Gastroesophageal sphincter (tissue), 4 donors: ENCODE data around the gene KLF18. TPM values are rescaled to one million over a fixed set of nuclear protein-coding genes. Genes with fewer than 3 reads are reported as not detected.

Source experiments
- ATAC-seq: fragments of 150-250 bp; one replicate; pipeline ENCODE4 v1.9.1; 2016; ENCODE audit warnings: mild to moderate bottlenecking, moderate library complexity
- H3K27ac ChIP-seq, 4 donors: fragments of 200-600 bp; sonication (generic) in 3 of 4; 1 replicate in 3 of 4; 2 replicates in 1 of 4; pipeline ENCODE4 v1.5.1; 2016 to 2019
- H3K27me3 ChIP-seq: fragments of 200-600 bp; sonication (generic); one replicate; pipeline ENCODE4 v1.5.1; 2019
- H3K36me3 ChIP-seq, 2 donors: fragments of 200-600 bp; sonication (generic); one replicate each; pipeline ENCODE4 v1.5.1; 2019; ENCODE audit warnings: control low read depth in 1 of 2
- H3K4me1 ChIP-seq, 3 donors: fragments of 200-600 bp; sonication (generic); 1 replicate in 2 of 3; 2 replicates in 1 of 3; pipeline ENCODE4 v1.5.1; 2016 to 2019; ENCODE audit warnings: control low read depth in 2 of 3
- H3K4me3 ChIP-seq, 2 donors: fragments of 200-600 bp; sonication (generic); one replicate each; pipeline ENCODE4 v1.5.1; 2019; ENCODE audit warnings: mild to moderate bottlenecking in 1 of 2, moderate library complexity in 1 of 2
- H3K9me3 ChIP-seq, 3 donors: fragments of 200-600 bp; sonication (generic); one replicate each; pipeline ENCODE4 v1.5.1; 2017 to 2019; ENCODE audit warnings: control low read depth in 2 of 3
- EP300 ChIP-seq: sonication (generic); formaldehyde crosslinking; IDR thresholded peaks from one replicate; pipeline ENCODE4 v1.6.1; 2017; ENCODE audit warnings: antibody characterized with exemption, mild to moderate bottlenecking
- POLR2A ChIP-seq, 2 donors: fragments of 450-650 bp; IDR thresholded peaks; one replicate each; pipeline ENCODE4 v1.6.1; 2017; ENCODE audit warnings: antibody characterized with exemption in 2 of 2, mild to moderate bottlenecking in 2 of 2, moderate library complexity in 1 of 2
- POLR2AphosphoS5 ChIP-seq: sonication (generic); formaldehyde crosslinking; IDR thresholded peaks from one replicate; pipeline ENCODE4 v1.6.1; 2017; ENCODE audit warnings: antibody characterized with exemption
- WGBS, 2 donors: methylation state at CpG; one replicate each; pipeline ENCODE4 v1.1.5; 2018; ENCODE audit warnings: low coverage in 1 of 2; 5-methylcytosine and 5-hydroxymethylcytosine counted together
- total RNA-seq, 4 donors: library from RNA; depleted of rRNA; stranded (reverse); fragments of >200 nt; gene quantifications; one replicate each; pipeline ENCODE4 v1.1.0, GENCODE V29; 2016
- TF ChIP-seq, protein P1 (sequence below), 4 experiments: fragments of 200-600 bp in 2 of 4; fragments of 450-650 bp in 2 of 4; sonication (generic) in 1 of 4; IDR thresholded peaks; one replicate each; pipeline ENCODE4 v1.5.1; 2017 to 2019; ENCODE audit warnings: antibody characterized with exemption in 4 of 4, mild to moderate bottlenecking in 2 of 4, moderate library complexity in 2 of 4

KLF18 gene
- total RNA-seq, 4 donors from 2014 or later: not detected

- no peaks in the 10 kb centered on the region for H3K36me3 ChIP-seq
- ATAC-seq: no peak
- H3K27me3 ChIP-seq: no peaks in the 10 kb centered on the region
- TF ChIP-seq POLR2A (IDR thresholded peaks at IDR 0.05) (no peak), EP300 (no peak), POLR2AphosphoS5 (no peak)
- TF ChIP-seq, protein P1, sequence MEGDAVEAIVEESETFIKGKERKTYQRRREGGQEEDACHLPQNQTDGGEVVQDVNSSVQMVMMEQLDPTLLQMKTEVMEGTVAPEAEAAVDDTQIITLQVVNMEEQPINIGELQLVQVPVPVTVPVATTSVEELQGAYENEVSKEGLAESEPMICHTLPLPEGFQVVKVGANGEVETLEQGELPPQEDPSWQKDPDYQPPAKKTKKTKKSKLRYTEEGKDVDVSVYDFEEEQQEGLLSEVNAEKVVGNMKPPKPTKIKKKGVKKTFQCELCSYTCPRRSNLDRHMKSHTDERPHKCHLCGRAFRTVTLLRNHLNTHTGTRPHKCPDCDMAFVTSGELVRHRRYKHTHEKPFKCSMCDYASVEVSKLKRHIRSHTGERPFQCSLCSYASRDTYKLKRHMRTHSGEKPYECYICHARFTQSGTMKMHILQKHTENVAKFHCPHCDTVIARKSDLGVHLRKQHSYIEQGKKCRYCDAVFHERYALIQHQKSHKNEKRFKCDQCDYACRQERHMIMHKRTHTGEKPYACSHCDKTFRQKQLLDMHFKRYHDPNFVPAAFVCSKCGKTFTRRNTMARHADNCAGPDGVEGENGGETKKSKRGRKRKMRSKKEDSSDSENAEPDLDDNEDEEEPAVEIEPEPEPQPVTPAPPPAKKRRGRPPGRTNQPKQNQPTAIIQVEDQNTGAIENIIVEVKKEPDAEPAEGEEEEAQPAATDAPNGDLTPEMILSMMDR (IDR thresholded peaks at IDR 0.05): no peak
- H3K4me1 ChIP-seq: no peaks in the 10 kb centered on the region
- H3K9me3 ChIP-seq: peaks cover 0 to 7% (median 0%) of the 10 kb centered on the region in 3 donors
- 81 to 90% methylated on average over 3 of the region's 3 CpGs for WGBS, 2 donors
- H3K4me3 ChIP-seq: no peak overlapping the region
- no peak overlapping the region for H3K27ac ChIP-seq
These were observed 3.2 kb downstream of the KLF18 start for GRCh38 chr1:44138239-44138638.

- Histone ChIP-seq H3K36me3 (no peaks in the 10 kb centered on the region), H3K9me3 (no peaks in the 10 kb centered on the region), H3K27me3 (no peaks in the 10 kb centered on the region), H3K4me3 (no peak overlapping the region), H3K4me1 (no peaks in the 10 kb centered on the region), H3K27ac (no peak overlapping the region)
- TF ChIP-seq, protein P1 (IDR thresholded peaks at IDR 0.05): no peak
- TF ChIP-seq POLR2AphosphoS5: no peak
- TF ChIP-seq POLR2A (IDR thresholded peaks at IDR 0.05): no peak
- TF ChIP-seq EP300: no peak
- no peak for ATAC-seq
- 81 to 87% methylated on average over 2 of the region's 2 CpGs for WGBS, 2 donors
These were observed 5.5 kb downstream of the KLF18 start for GRCh38 chr1:44135886-44136285.

GRCh38 chr1:44134071-44134920 lies 7.1 kb downstream of the KLF18 start:
- Histone ChIP-seq H3K36me3 (no peaks in the 10 kb centered on the region), H3K4me1 (no peaks in the 10 kb centered on the region), H3K27me3 (no peaks in the 10 kb centered on the region), H3K4me3 (no peak overlapping the region), H3K9me3 (no peaks in the 10 kb centered on the region), H3K27ac (no peak overlapping the region)
- TF ChIP-seq, protein P1 (IDR thresholded peaks at IDR 0.05): no peak
- TF ChIP-seq POLR2A (IDR thresholded peaks at IDR 0.05): no peak
- TF ChIP-seq POLR2AphosphoS5: no peak
- no peak for TF ChIP-seq EP300
- no peak for ATAC-seq
- WGBS, 2 donors: 89 to 95% methylated on average over 10 to 18 of the region's 19 CpGs

DNA sequence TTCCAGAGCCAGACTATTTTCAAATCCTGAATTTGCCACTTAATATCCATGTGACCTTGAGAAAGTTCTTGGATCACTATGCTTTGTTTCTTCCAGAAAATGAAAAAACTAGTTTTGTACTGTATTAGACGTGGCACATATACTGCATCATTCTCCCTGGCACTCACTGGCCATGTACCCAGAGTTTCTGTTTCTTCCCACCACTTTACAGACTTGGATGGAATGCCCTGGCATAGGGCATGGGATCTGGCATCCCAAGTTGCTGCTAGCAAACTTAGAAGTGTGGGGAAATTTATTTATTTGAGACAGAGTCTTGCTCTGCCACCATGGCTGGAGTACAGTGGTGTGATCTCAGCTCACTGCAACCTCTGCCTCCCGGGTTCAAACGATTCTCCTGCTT lies 10.0 kb downstream of the KLF18 start:
- H3K36me3 ChIP-seq: no peaks in the 10 kb centered on the region
- TF ChIP-seq POLR2A (IDR thresholded peaks at IDR 0.05): no peak
- TF ChIP-seq EP300: no peak
- TF ChIP-seq, protein P1 (IDR thresholded peaks at IDR 0.05): no peak
- no peak overlapping the region for H3K27ac ChIP-seq
- 74 to 79% methylated on average over 2 to 3 of the region's 3 CpGs for WGBS, 2 donors
- no peak for ATAC-seq
- no peak overlapping the region for H3K4me3 ChIP-seq
- H3K4me1 ChIP-seq: no peaks in the 10 kb centered on the region
- H3K9me3 ChIP-seq: no peaks in the 10 kb centered on the region
- no peaks in the 10 kb centered on the region for H3K27me3 ChIP-seq
